GM19452 (cell line): ENCODE results near the gene RNF157.
"Not testable (repeated sequence)": the region's sequence is repeated elsewhere in the genome, so short reads cannot be mapped to it uniquely, and the experiment has no call there.

Experiments used
- ATAC-seq: cut with Tn5 transposase; IDR thresholded peaks from one replicate; pipeline ENCODE4 v1.9.1; 2021; ENCODE audit not compliant: unreplicated experiment

RNF157 gene

GRCh38 chr17:76236603-76237002, 3.7 kb downstream of the RNF157 start:
- no peak for ATAC-seq

- ATAC-seq: no peak
These were observed 4.4 kb downstream of the RNF157 start for GRCh38 chr17:76235883-76236282.

GRCh38 chr17:76234354-76234679, 6.0 kb downstream of the RNF157 start:
- ATAC-seq: no peak

- no peak for ATAC-seq
These were observed 6.5 kb downstream of the RNF157 start for GRCh38 chr17:76233588-76234353.

GRCh38 chr17:76232342-76232741, 8.0 kb downstream of the RNF157 start:
- no peak for ATAC-seq

GRCh38 chr17:76226749-76227148, 13.5 kb downstream of the RNF157 start:
- ATAC-seq: not testable (repeated sequence)

- ATAC-seq: not testable (repeated sequence)
These were observed 14.8 kb downstream of the RNF157 start for GRCh38 chr17:76225373-76226086.

GRCh38 chr17:76223802-76224201, 16.5 kb downstream of the RNF157 start:
- no peak for ATAC-seq

GRCh38 chr17:76219670-76220383, 20.5 kb downstream of the RNF157 start:
- ATAC-seq: no peak

- ATAC-seq: no peak
These were observed 23.2 kb downstream of the RNF157 start for GRCh38 chr17:76217081-76217480.

- no peak for ATAC-seq
These were observed 26.8 kb downstream of the RNF157 start for GRCh38 chr17:76213491-76213890.

- ATAC-seq: no peak
These were observed 32.2 kb downstream of the RNF157 start for GRCh38 chr17:76208120-76208519.

GRCh38 chr17:76207275-76208059, 32.8 kb downstream of the RNF157 start:
- no peak for ATAC-seq

GRCh38 chr17:76205542-76206144, 34.6 kb downstream of the RNF157 start:
- not testable (repeated sequence) for ATAC-seq

GRCh38 chr17:76204277-76204676, 36.0 kb downstream of the RNF157 start:
- no peak for ATAC-seq

- ATAC-seq: no peak
These were observed 39.9 kb downstream of the RNF157 start for GRCh38 chr17:76200354-76200753.

- ATAC-seq: no peak
These were observed 40.8 kb downstream of the RNF157 start for GRCh38 chr17:76199469-76199868.

GRCh38 chr17:76198702-76199101, 41.6 kb downstream of the RNF157 start:
- ATAC-seq: no peak

- no peak for ATAC-seq
These were observed 42.4 kb downstream of the RNF157 start for GRCh38 chr17:76197911-76198310.

GRCh38 chr17:76196675-76197074, 43.6 kb downstream of the RNF157 start:
- no peak for ATAC-seq
